DOHH2 (cell line): ENCODE data around the gene SELENOP.
"Not testable (repeated sequence)": the region's sequence is repeated elsewhere in the genome, so short reads cannot be mapped to it uniquely, and the experiment has no call there.

Experiments used
- CTCF ChIP-seq: fragments of 200-600 bp; sonication (generic); IDR thresholded peaks from one replicate; pipeline ENCODE4 v1.5.1; 2014; ENCODE audit warnings: antibody characterized with exemption, mild to moderate bottlenecking, low read depth, low read length; ENCODE audit not compliant: poor library complexity, severe bottlenecking
- EZH2phosphoT487 ChIP-seq: fragments of 200-600 bp; sonication (generic); IDR thresholded peaks from 2 replicates; pipeline ENCODE4 v1.6.1; 2017; ENCODE audit warnings: borderline replicate concordance, mild to moderate bottlenecking, antibody characterized with exemption, low read length, moderate library complexity, mixed read lengths

- not testable (repeated sequence) for TF ChIP-seq CTCF, EZH2phosphoT487
Measured at GRCh38 chr5:42844408-42844807, 32.7 kb upstream of the SELENOP start.
